ENCODE measurements around the gene DLD. TPM values are rescaled to one million over a fixed set of nuclear protein-coding genes. Genes with fewer than 3 reads are reported as not detected.

The DLD gene
- total RNA-seq, 2 experiments from 2014 or later = 74.3 to 74.9 TPM

GRCh38 chr7:107946451-107946850 lies 55.5 kb downstream of the DLD start:
- ChIA-PET CTCF (no interaction called here), POLR2A (no interaction called here)
- no peak overlapping the region for H3K27ac Mint-ChIP-seq
- no peaks in the 10 kb centered on the region for H3K4me1 Mint-ChIP-seq (ENCODE audit: low read depth)
- ATAC-seq (ENCODE audit: poor library complexity) (no peak), DNase-seq (no peak)
- intact Hi-C loops (cut with DNase I, micrococcal nuclease) = no loop called here
- no peaks in the 10 kb centered on the region for H3K9me3 Mint-ChIP-seq
- no peaks in the 10 kb centered on the region for H3K9me3 ChIP-seq (ENCODE audit: control insufficient read depth in 1 of 2, insufficient read depth in 1 of 2, low read length in 2 of 2)
- no peaks in the 10 kb centered on the region for H3K4me1 ChIP-seq (ENCODE audit: insufficient read depth, low read length)
- H3K27ac ChIP-seq (ENCODE audit: low read depth in 1 of 2, low read length in 2 of 2) = no peak overlapping the region
- H3K36me3 ChIP-seq (ENCODE audit: insufficient read depth, low read length) = no peaks in the 10 kb centered on the region
- H3K27me3 Mint-ChIP-seq = no peaks in the 10 kb centered on the region
- no peaks in the 10 kb centered on the region for H3K27me3 ChIP-seq (ENCODE audit: control insufficient read depth in 1 of 2, insufficient read depth in 2 of 2, low read length in 2 of 2)
- H3K4me3 Mint-ChIP-seq = no peak overlapping the region
- H3K36me3 Mint-ChIP-seq (ENCODE audit: low read depth) = no peaks in the 10 kb centered on the region
- H3K4me3 ChIP-seq (ENCODE audit: low read length) = no peak overlapping the region
- TF ChIP-seq CTCF (IDR thresholded peaks at IDR 0.05) = no peak

GRCh38 chr7:107946881-107947280 lies 55.9 kb downstream of the DLD start:
- Mint-ChIP-seq H3K27ac (no peak overlapping the region), H3K4me3 (no peak overlapping the region), H3K36me3 (ENCODE audit: low read depth) (no peaks in the 10 kb centered on the region), H3K27me3 (no peaks in the 10 kb centered on the region), H3K4me1 (ENCODE audit: low read depth) (no peaks in the 10 kb centered on the region), H3K9me3 (no peaks in the 10 kb centered on the region)
- H3K27me3 ChIP-seq (ENCODE audit: control insufficient read depth in 1 of 2, insufficient read depth in 2 of 2, low read length in 2 of 2) = no peaks in the 10 kb centered on the region
- intact Hi-C loops (cut with DNase I, micrococcal nuclease) = no loop called here
- no peaks in the 10 kb centered on the region for H3K9me3 ChIP-seq (ENCODE audit: control insufficient read depth in 1 of 2, insufficient read depth in 1 of 2, low read length in 2 of 2)
- ATAC-seq (ENCODE audit: poor library complexity) = no peak
- H3K4me3 ChIP-seq (ENCODE audit: low read length) = no peak overlapping the region
- no peaks in the 10 kb centered on the region for H3K4me1 ChIP-seq (ENCODE audit: insufficient read depth, low read length)
- no peak for DNase-seq
- CTCF ChIA-PET = no interaction called here
- no peaks in the 10 kb centered on the region for H3K36me3 ChIP-seq (ENCODE audit: insufficient read depth, low read length)
- POLR2A ChIA-PET = no interaction called here
- H3K27ac ChIP-seq (ENCODE audit: low read depth in 1 of 2, low read length in 2 of 2) = no peak overlapping the region
- TF ChIP-seq CTCF (IDR thresholded peaks at IDR 0.05) = no peak

- Mint-ChIP-seq H3K4me3 (no peak overlapping the region), H3K36me3 (ENCODE audit: low read depth) (no peaks in the 10 kb centered on the region), H3K4me1 (ENCODE audit: low read depth) (no peaks in the 10 kb centered on the region), H3K27ac (no peak overlapping the region), H3K9me3 (no peaks in the 10 kb centered on the region), H3K27me3 (no peaks in the 10 kb centered on the region)
- H3K36me3 ChIP-seq (ENCODE audit: insufficient read depth, low read length) = no peaks in the 10 kb centered on the region
- no peak overlapping the region for H3K27ac ChIP-seq (ENCODE audit: low read depth in 1 of 2, low read length in 2 of 2)
- H3K4me3 ChIP-seq (ENCODE audit: low read length) = no peak overlapping the region
- ATAC-seq (ENCODE audit: poor library complexity) (no peak), DNase-seq (no peak)
- CTCF ChIA-PET = no interaction called here
- intact Hi-C loops (cut with DNase I, micrococcal nuclease) = no loop called here
- no peaks in the 10 kb centered on the region for H3K9me3 ChIP-seq (ENCODE audit: control insufficient read depth in 1 of 2, insufficient read depth in 1 of 2, low read length in 2 of 2)
- no peaks in the 10 kb centered on the region for H3K4me1 ChIP-seq (ENCODE audit: insufficient read depth, low read length)
- TF ChIP-seq CTCF (IDR thresholded peaks at IDR 0.05) = no peak
- no peaks in the 10 kb centered on the region for H3K27me3 ChIP-seq (ENCODE audit: control insufficient read depth in 1 of 2, insufficient read depth in 2 of 2, low read length in 2 of 2)
- POLR2A ChIA-PET = no interaction called here
These were observed 57.9 kb downstream of the DLD start for GRCh38 chr7:107948645-107949442.
